H1 (cell line): ENCODE data around the gene CENPO. TPM values are rescaled to one million over a fixed set of nuclear protein-coding genes. Genes with fewer than 3 reads are reported as not detected.

Experiments
- BACH1 ChIP-seq: IDR thresholded peaks from 2 replicates; pipeline ENCODE4 v1.6.1; 2012; ENCODE audit warnings: low read length, improper control_type of control experiment
- BRCA1 ChIP-seq: IDR thresholded peaks from 2 replicates; pipeline ENCODE4 v1.6.1; 2012; ENCODE audit warnings: low read depth, low read length, improper control_type of control experiment
- CBX5 ChIP-seq: fragments of 300-800, 300-1000 bp; sonication (generic); IDR thresholded peaks from 2 replicates; pipeline ENCODE4 v1.7.1; 2016; ENCODE audit warnings: antibody characterized with exemption, low read length, low read depth
- CEBPB ChIP-seq: IDR thresholded peaks from 2 replicates; pipeline ENCODE4 v1.6.1; 2012; ENCODE audit warnings: low read depth, low read length
- CHD2 ChIP-seq: IDR thresholded peaks from 2 replicates; pipeline ENCODE4 v1.6.1; 2012; ENCODE audit warnings: low read length, improper control_type of control experiment
- CTBP2 ChIP-seq: IDR thresholded peaks from 2 replicates; pipeline ENCODE4 v1.7.0; 2011; ENCODE audit warnings: borderline replicate concordance, mild to moderate bottlenecking, moderate library complexity, mixed read lengths, low read length; ENCODE audit not compliant: insufficient read depth, insufficient read length
- EGR1 ChIP-seq: IDR thresholded peaks from 2 replicates; pipeline ENCODE4 v1.6.1; 2011; ENCODE audit warnings: low read depth, low read length, borderline replicate concordance
- GTF2F1 ChIP-seq: IDR thresholded peaks from 2 replicates; pipeline ENCODE4 v1.6.1; 2012; ENCODE audit warnings: low read depth, low read length, improper control_type of control experiment, borderline replicate concordance
- HDAC2 ChIP-seq, 2 experiments: fragments of 300-600 bp in 1 of 2; sonication (generic) in 1 of 2; IDR thresholded peaks; 2 replicates each; pipeline ENCODE4 v1.6.1; 2011 to 2012; ENCODE audit warnings: low read depth in 2 of 2, low read length in 2 of 2, mild to moderate bottlenecking in 2 of 2, moderate library complexity in 2 of 2, borderline replicate concordance in 1 of 2, inconsistent platforms in 1 of 2
- JUN ChIP-seq: IDR thresholded peaks from 2 replicates; pipeline ENCODE4 v1.6.1; 2011; ENCODE audit warnings: low read depth, mild to moderate bottlenecking, improper control_type of control experiment, low read length
- KDM1A ChIP-seq: fragments of 200-600, 300-600 bp; sonication (generic); IDR thresholded peaks from 2 replicates; pipeline ENCODE4 v1.7.1; 2016; ENCODE audit warnings: mild to moderate bottlenecking, low read length, borderline replicate concordance
- KDM5A ChIP-seq: fragments of 200-600 bp; IDR thresholded peaks from 2 replicates; pipeline ENCODE4 v1.7.1; 2012; ENCODE audit warnings: mild to moderate bottlenecking, low read length, inconsistent platforms, mixed read lengths
- NANOG ChIP-seq: IDR thresholded peaks from 2 replicates; pipeline ENCODE4 v1.6.1; 2011; ENCODE audit warnings: low read length, low read depth, mild to moderate bottlenecking, inconsistent platforms; ENCODE audit not compliant: insufficient read depth, poor library complexity, severe bottlenecking
- PHF8 ChIP-seq: fragments of 200-600 bp; sonication (generic); conservative IDR thresholded peaks from 2 replicates; pipeline ENCODE4 v1.7.1; 2012; ENCODE audit warnings: low read depth, mild to moderate bottlenecking, inconsistent platforms, low read length, moderate library complexity
- POLR2AphosphoS5 ChIP-seq: IDR thresholded peaks from 2 replicates; pipeline ENCODE4 v1.6.1; 2011; ENCODE audit warnings: low read depth, low read length
- POU5F1 ChIP-seq: IDR thresholded peaks from 2 replicates; pipeline ENCODE4 v1.6.1; 2011; ENCODE audit warnings: low read depth, mild to moderate bottlenecking, low read length, moderate library complexity
- RXRA ChIP-seq: IDR thresholded peaks from 2 replicates; pipeline ENCODE4 v1.6.1; 2011; ENCODE audit warnings: low read depth, mild to moderate bottlenecking, low read length, moderate library complexity; ENCODE audit not compliant: insufficient read depth
- SAP30 ChIP-seq: fragments of 300-600 bp; sonication (generic); IDR thresholded peaks from 2 replicates; pipeline ENCODE4 v1.7.1; 2012; ENCODE audit warnings: low read length, moderate library complexity, mild to moderate bottlenecking, inconsistent platforms; ENCODE audit not compliant: insufficient read depth, insufficient replicate concordance
- SIRT6 ChIP-seq: IDR thresholded peaks from one replicate; pipeline ENCODE4 v1.7.1; 2012; ENCODE audit warnings: low read length, inconsistent platforms
- SP1 ChIP-seq: IDR thresholded peaks from 2 replicates; pipeline ENCODE4 v1.6.1; 2011; ENCODE audit warnings: low read depth, low read length
- SP4 ChIP-seq: IDR thresholded peaks from 2 replicates; pipeline ENCODE4 v1.6.1; 2012; ENCODE audit warnings: low read length, inconsistent platforms
- SUZ12 ChIP-seq: fragments of 200-600 bp; sonication (generic); IDR thresholded peaks from 2 replicates; pipeline ENCODE4 v1.6.1; 2012; ENCODE audit warnings: mild to moderate bottlenecking, inconsistent platforms, low read length, moderate library complexity, mixed read lengths
- TAF1 ChIP-seq: IDR thresholded peaks from 2 replicates; pipeline ENCODE4 v1.6.1; 2011; ENCODE audit warnings: mild to moderate bottlenecking, low read depth, low read length
- TAF7 ChIP-seq: optimal IDR thresholded peaks from 2 replicates; pipeline ENCODE3; 2011; ENCODE audit warnings: low read depth, mild to moderate bottlenecking, inconsistent platforms, low read length, moderate library complexity, borderline replicate concordance
- TCF12 ChIP-seq: IDR thresholded peaks from 2 replicates; pipeline ENCODE4 v1.6.1; 2011; ENCODE audit warnings: low read depth, mild to moderate bottlenecking, low read length
- polyA plus RNA-seq, 7 experiments: library from polyadenylated mRNA; depleted of rRNA in 3 of 7; stranded (reverse) in 5 of 7; unstranded in 2 of 7; fragments of >200 nt in 5 of 7; fragments of 200-250 nt in 2 of 7; gene quantifications; 1 replicate in 5 of 7; 2 replicates in 1 of 7; 4 replicates in 1 of 7; pipeline versions ENCODE4 v1.2.1 to v1.2.3, GENCODE V29; 2011 to 2013; ENCODE audit warnings: missing spikeins in 2 of 7, mixed read lengths in 2 of 7
- total RNA-seq: library from RNA; stranded (reverse); fragmentation: NEBNext Ultra II Directional; extraction: Animal tissue kit (Norgen Biotek cat#: 25700); gene quantifications from 2 replicates; pipeline ENCODE4 v1.2.1, GENCODE V29; 2021

Gene CENPO
- total and polyA plus RNA-seq, 2 of the 8 experiments (the other 6 are each of a cell fraction or from before 2014, with no cell fraction given), result 34.4 to 46.3 TPM

DNA sequence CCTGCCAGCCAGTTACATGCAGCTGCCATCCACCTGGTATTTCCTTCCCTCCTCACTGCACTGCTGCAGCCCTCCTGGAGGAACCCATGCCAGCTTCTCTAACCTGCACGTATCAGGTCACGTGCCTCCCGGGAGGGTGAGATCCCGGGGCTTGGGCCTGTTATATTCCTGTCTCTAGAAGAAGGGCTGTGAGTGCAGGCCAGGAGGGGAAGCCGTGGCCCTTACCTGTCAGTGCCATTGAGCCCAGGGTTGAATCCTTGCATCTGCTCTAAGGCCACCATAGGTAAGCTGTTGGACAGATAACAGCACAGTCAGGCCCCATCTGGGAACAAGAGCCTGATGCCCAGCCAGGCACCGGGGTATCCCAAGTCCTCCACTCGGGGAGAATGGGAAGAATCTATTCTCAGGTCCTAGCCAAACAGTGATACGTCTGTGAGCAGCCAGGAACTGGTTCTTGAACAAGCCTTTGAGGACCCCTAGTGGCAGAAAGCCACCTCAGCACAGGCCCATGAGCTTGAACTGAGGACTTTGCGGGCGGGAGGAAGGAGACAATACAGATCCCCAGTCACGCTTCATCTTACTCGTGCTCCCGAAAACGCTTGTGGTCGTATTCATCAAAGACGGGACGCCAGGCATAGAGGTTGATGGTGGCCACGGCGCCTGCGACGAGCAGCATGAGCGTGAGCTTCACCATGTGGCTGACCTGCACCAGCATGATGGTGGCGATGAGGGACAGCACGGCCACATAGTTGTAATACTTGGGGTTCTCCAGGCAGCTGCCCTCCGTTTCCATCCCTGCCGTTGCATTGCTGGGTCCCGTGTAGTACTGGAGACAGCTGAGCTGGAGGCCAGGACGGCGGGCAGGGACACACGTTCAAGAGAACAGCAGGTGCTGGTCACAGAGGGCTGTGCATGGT lies 34.4 kb downstream of the CENPO start (continued):
- TF ChIP-seq CTBP2, result no peak
- no peak for TF ChIP-seq SAP30
- no peak for TF ChIP-seq RXRA
- TF ChIP-seq PHF8, result no peak
- TF ChIP-seq KDM5A, result no peak
- no peak for TF ChIP-seq BRCA1
- no peak for TF ChIP-seq GTF2F1
- TF ChIP-seq CHD2, result no peak
- TF ChIP-seq CBX5, result no peak
- TF ChIP-seq SUZ12, result no peak
- TF ChIP-seq TCF12, result no peak
- TF ChIP-seq BACH1, result no peak
- no peak for TF ChIP-seq CEBPB
- TF ChIP-seq TAF1, result no peak
- peak; percentile 32 for TF ChIP-seq TAF7
- TF ChIP-seq NANOG, result no peak
- TF ChIP-seq EGR1, result no peak
- TF ChIP-seq SP1, result no peak
- no peak for TF ChIP-seq JUN
- no peak for TF ChIP-seq SP4
- no peak for TF ChIP-seq HDAC2 (IDR thresholded peaks at IDR 0.05; ENCODE audit: borderline replicate concordance in 1 of 2, low read depth in 2 of 2, low read length in 2 of 2)
- no peak for TF ChIP-seq POU5F1
- TF ChIP-seq KDM1A, result no peak
- peak; percentile 45 for TF ChIP-seq POLR2AphosphoS5
- TF ChIP-seq SIRT6, result no peak
